ENCODE results near the gene SLC13A2. TPM values are rescaled to one million over a fixed set of nuclear protein-coding genes. Genes with fewer than 3 reads are reported as not detected.

Gene SLC13A2
- total and polyA plus RNA-seq, 2 experiments from 2014 or later: not detected

DNA sequence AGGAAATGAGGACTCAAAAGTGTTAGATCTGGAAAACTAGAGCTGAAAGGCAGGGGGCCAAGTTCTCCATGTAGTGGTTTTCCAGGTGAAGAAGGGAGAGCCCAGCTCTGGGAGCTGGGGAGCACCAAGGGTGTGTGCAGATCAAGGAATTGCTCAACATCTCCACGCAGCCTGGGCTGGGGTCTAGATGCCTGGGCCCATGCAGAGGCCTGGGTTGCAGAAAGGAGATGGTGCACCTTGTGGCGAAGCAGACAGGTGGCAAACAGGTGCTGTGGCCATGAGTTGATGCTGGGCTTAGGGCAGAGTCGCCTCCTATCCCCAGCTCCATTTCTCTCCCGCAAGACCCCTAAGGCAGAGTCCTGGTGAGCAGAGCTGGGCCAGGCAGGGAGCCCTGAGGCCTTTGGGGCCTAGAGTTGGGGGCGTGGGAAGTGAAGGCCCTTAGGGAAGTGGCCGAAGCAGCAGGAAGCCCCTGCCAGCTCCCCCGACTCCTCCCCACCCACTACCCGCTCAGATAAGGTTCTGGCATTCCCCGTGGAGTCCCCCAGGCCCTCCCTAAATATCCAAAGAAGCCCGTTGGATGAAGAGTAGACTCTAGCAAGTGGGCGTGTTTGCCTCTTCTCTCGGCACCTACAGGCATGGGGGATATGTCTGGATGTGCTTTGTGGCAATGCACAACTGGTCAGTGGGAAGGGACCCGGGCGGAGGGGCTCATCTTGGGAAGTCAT, 33.5 kb downstream of the SLC13A2 start:
- DNase-seq (ENCODE audit: low spot score): no peak

More for the DNA sequence above, 33.5 kb downstream of the SLC13A2 start:
- Mint-ChIP-seq H3K27me3 (ENCODE audit: insufficient read depth, low read depth, poor library complexity) (peaks cover 7% of the 10 kb centered on the region), H3K36me3 (ENCODE audit: low read depth) (no peaks in the 10 kb centered on the region), H3K4me3 (no peak overlapping the region), H3K27ac (no peak overlapping the region), H3K4me1 (peaks cover 18% of the 10 kb centered on the region), H3K9me3 (no peaks in the 10 kb centered on the region)
- H3K4me1 ChIP-seq (ENCODE audit: insufficient read depth): peaks cover 15% of the 10 kb centered on the region; the same call in 1 of the 2 replicates
- peak overlapping the region; percentile 99 for H2AFZ ChIP-seq
- no peak overlapping the region for H3K4me3 ChIP-seq
- no peaks in the 10 kb centered on the region for H3K36me3 ChIP-seq (ENCODE audit: insufficient read depth)
- H4K20me1 ChIP-seq (replicated peaks; ENCODE audit: insufficient read depth): no peaks in the 10 kb centered on the region
- ATAC-seq: no peak
- H3K9me2 ChIP-seq (ENCODE audit: insufficient read depth): no peaks in the 10 kb centered on the region
- H3K27ac ChIP-seq (ENCODE audit: low read depth): no peak overlapping the region
- H3K27me3 ChIP-seq (ENCODE audit: insufficient read depth): 0 out of 2 replicates have a peak, but pooled peaks cover 6% of the 10 kb centered on the region
- no peaks in the 10 kb centered on the region for H3K79me2 ChIP-seq (replicated peaks; ENCODE audit: insufficient read depth)
- no peak for TF ChIP-seq REST (IDR thresholded peaks at IDR 0.05; ENCODE audit: unreplicated experiment)
- TF ChIP-seq EZH2 (IDR thresholded peaks at IDR 0.05; ENCODE audit: low read depth, unreplicated experiment): no peak
- TF ChIP-seq JUNB (IDR thresholded peaks at IDR 0.05; ENCODE audit: unreplicated experiment): no peak
- TF ChIP-seq EZH2phosphoT487 (IDR thresholded peaks at IDR 0.05; ENCODE audit: unreplicated experiment): no peak
- TF ChIP-seq STAT1 (IDR thresholded peaks at IDR 0.05; ENCODE audit: unreplicated experiment): no peak
- TF ChIP-seq POLR2AphosphoS5 (IDR thresholded peaks at IDR 0.05; ENCODE audit: low read depth): no peak
- TF ChIP-seq NANOG (IDR thresholded peaks at IDR 0.05; ENCODE audit: borderline replicate concordance): no peak
- no peak for TF ChIP-seq ZNF114 (CRISPR knock-in tag; IDR thresholded peaks at IDR 0.05)
- TF ChIP-seq ETS1 (IDR thresholded peaks at IDR 0.05): no peak
- TF ChIP-seq ZNF462 (CRISPR knock-in tag; IDR thresholded peaks at IDR 0.05): no peak
- H3F3A ChIP-seq (replicated peaks; ENCODE audit: low read depth): no peaks in the 10 kb centered on the region
- peak overlapping the region; percentile 60; the same call in 1 of the 2 replicates for H3K4me2 ChIP-seq

Measured in GM23338 (cell line).